ENCODE results near the gene ISL2. TPM values are rescaled to one million over a fixed set of nuclear protein-coding genes. Genes with fewer than 3 reads are reported as not detected.

Gene ISL2
- total RNA-seq, 2 experiments from 2014 or later = 6.2 to 11.8 TPM

DNA sequence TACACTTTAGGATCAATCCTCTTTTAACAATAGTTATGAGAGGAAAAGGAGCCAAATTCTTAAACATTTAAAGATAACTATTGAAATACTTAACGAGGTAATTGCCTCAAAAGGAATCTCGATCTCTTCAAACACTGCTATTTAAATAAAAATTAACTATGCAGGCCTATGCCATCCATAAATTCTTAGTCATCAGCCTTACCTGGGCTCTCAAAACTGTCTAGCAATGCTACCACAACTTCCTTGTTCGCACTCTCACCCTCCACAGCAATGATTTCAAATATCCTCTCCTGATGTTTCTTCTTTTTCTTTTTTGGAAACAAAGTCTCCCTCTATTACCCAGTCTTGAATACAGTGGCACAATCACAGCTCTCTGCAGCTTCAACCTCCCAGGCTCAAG is 37.6 kb upstream of the ISL2 start:
- POLR2A ChIA-PET = no interaction called here
- Histone ChIP-seq H3K27ac (ENCODE audit: low read depth, low read length, poor library complexity, severe bottlenecking) (no peak overlapping the region), H3K4me2 (ENCODE audit: low read length) (no peak overlapping the region), H4K20me1 (ENCODE audit: insufficient read depth, low read length) (peaks cover 16% of the 10 kb centered on the region; the same call in 1 of the 2 replicates), H3K79me2 (ENCODE audit: insufficient read depth, low read depth, low read length) (peaks cover 87% of the 10 kb centered on the region), H3K4me3 (ENCODE audit: low read depth, low read length, poor library complexity, severe bottlenecking) (no peak overlapping the region), H3K4me1 (ENCODE audit: insufficient read depth, low read length, poor library complexity, severe bottlenecking) (no peaks in the 10 kb centered on the region), H3K9me3 (ENCODE audit: low read length) (no peaks in the 10 kb centered on the region), H3K9me2 (ENCODE audit: insufficient read depth, low read length) (no peaks in the 10 kb centered on the region), H2AFZ (ENCODE audit: low read length) (no peak overlapping the region), H3K36me3 (ENCODE audit: insufficient read depth, low read length) (no peaks in the 10 kb centered on the region)
- DNase-seq (ENCODE audit: low spot score) = no peak
- BruUV-seq (replicated peaks) = no TSS peak
- CTCF ChIA-PET (ENCODE audit: unreplicated experiment) = no interaction called here
- TF ChIP-seq, protein P1, sequence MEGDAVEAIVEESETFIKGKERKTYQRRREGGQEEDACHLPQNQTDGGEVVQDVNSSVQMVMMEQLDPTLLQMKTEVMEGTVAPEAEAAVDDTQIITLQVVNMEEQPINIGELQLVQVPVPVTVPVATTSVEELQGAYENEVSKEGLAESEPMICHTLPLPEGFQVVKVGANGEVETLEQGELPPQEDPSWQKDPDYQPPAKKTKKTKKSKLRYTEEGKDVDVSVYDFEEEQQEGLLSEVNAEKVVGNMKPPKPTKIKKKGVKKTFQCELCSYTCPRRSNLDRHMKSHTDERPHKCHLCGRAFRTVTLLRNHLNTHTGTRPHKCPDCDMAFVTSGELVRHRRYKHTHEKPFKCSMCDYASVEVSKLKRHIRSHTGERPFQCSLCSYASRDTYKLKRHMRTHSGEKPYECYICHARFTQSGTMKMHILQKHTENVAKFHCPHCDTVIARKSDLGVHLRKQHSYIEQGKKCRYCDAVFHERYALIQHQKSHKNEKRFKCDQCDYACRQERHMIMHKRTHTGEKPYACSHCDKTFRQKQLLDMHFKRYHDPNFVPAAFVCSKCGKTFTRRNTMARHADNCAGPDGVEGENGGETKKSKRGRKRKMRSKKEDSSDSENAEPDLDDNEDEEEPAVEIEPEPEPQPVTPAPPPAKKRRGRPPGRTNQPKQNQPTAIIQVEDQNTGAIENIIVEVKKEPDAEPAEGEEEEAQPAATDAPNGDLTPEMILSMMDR (conservative IDR thresholded peaks at IDR 0.05; ENCODE audit: low read length) = no peak
- TF ChIP-seq EZH2phosphoT487 (IDR thresholded peaks at IDR 0.05; ENCODE audit: borderline replicate concordance, low read depth, low read length) = no peak
- intact Hi-C loops (cut with micrococcal nuclease; ENCODE audit: unreplicated experiment) = no loop called here

DNA sequence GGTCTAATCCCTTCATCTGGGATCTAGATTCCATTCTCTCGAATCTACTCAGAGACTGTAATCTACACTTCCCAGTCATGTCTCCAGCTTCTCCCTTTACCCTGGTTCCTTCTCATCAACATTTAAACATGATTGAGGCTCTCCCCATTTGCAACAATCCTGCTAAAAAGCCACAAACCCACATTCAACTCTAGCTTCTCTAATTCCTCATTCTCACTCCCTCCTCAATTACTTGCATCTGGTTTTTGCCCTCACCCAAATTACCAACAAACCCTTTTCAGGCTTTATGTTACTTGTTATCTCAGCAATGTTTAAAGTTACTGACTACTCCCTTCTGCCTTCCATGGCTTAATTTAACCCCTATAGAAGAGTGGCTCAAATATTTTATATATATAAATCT is 36.8 kb upstream of the ISL2 start:
- Histone ChIP-seq H3K9me2 (ENCODE audit: insufficient read depth, low read length) (no peaks in the 10 kb centered on the region), H3K9me3 (ENCODE audit: low read length) (no peaks in the 10 kb centered on the region), H3K79me2 (ENCODE audit: insufficient read depth, low read depth, low read length) (peaks cover 86% of the 10 kb centered on the region), H3K4me2 (ENCODE audit: low read length) (no peak overlapping the region), H3K27ac (ENCODE audit: low read depth, low read length, poor library complexity, severe bottlenecking) (no peak overlapping the region), H2AFZ (ENCODE audit: low read length) (no peak overlapping the region), H3K4me3 (ENCODE audit: low read depth, low read length, poor library complexity, severe bottlenecking) (no peak overlapping the region), H3K36me3 (ENCODE audit: insufficient read depth, low read length) (no peaks in the 10 kb centered on the region), H3K4me1 (ENCODE audit: insufficient read depth, low read length, poor library complexity, severe bottlenecking) (no peaks in the 10 kb centered on the region), H4K20me1 (ENCODE audit: insufficient read depth, low read length) (peaks cover 15% of the 10 kb centered on the region; the same call in 1 of the 2 replicates)
- BruUV-seq (replicated peaks) = no TSS peak
- no peak for DNase-seq (ENCODE audit: low spot score)
- intact Hi-C loops (cut with micrococcal nuclease; ENCODE audit: unreplicated experiment) = no loop called here
- POLR2A ChIA-PET = interaction anchor here (0.7 to 1.1 kb wide), 2 partner anchors 9 to 11 kb away, joined by 3 read pairs; no protein-coding TSS in a partner anchor
- TF ChIP-seq EZH2phosphoT487 (IDR thresholded peaks at IDR 0.05; ENCODE audit: borderline replicate concordance, low read depth, low read length) = no peak
- TF ChIP-seq, protein P1 (conservative IDR thresholded peaks at IDR 0.05; ENCODE audit: low read length) = no peak
- CTCF ChIA-PET (ENCODE audit: unreplicated experiment) = no interaction called here

- H3K4me2 ChIP-seq (ENCODE audit: low read length) = no peak overlapping the region
- TF ChIP-seq, protein P1 (conservative IDR thresholded peaks at IDR 0.05; ENCODE audit: low read length) = no peak
- no peak for TF ChIP-seq EZH2phosphoT487 (IDR thresholded peaks at IDR 0.05; ENCODE audit: borderline replicate concordance, low read depth, low read length)
- intact Hi-C loops (cut with micrococcal nuclease; ENCODE audit: unreplicated experiment) = no loop called here
- no peaks in the 10 kb centered on the region for H3K9me2 ChIP-seq (ENCODE audit: insufficient read depth, low read length)
- no peak for DNase-seq (ENCODE audit: low spot score)
- no peak overlapping the region for H3K27ac ChIP-seq (ENCODE audit: low read depth, low read length, poor library complexity, severe bottlenecking)
- H2AFZ ChIP-seq (ENCODE audit: low read length) = no peak overlapping the region
- no peak overlapping the region for H3K4me3 ChIP-seq (ENCODE audit: low read depth, low read length, poor library complexity, severe bottlenecking)
- POLR2A ChIA-PET = no interaction called here
- BruUV-seq (replicated peaks) = no TSS peak
- H3K79me2 ChIP-seq (ENCODE audit: insufficient read depth, low read depth, low read length) = peaks cover 89% of the 10 kb centered on the region
- H3K9me3 ChIP-seq (ENCODE audit: low read length) = no peaks in the 10 kb centered on the region
- H3K36me3 ChIP-seq (ENCODE audit: insufficient read depth, low read length) = peaks cover 17% of the 10 kb centered on the region
- CTCF ChIA-PET (ENCODE audit: unreplicated experiment) = no interaction called here
- H3K4me1 ChIP-seq (ENCODE audit: insufficient read depth, low read length, poor library complexity, severe bottlenecking) = no peaks in the 10 kb centered on the region
- H4K20me1 ChIP-seq (ENCODE audit: insufficient read depth, low read length) = 0 out of 2 replicates have a peak, but pooled peaks cover 8% of the 10 kb centered on the region
Measured at GRCh38 chr15:76303909-76304308, 32.7 kb upstream of the ISL2 start.

Measured in OCI-LY7 (cell line).